Skeletal muscle tissue (tissue), 4 donors: ENCODE data around the gene UQCC3. TPM values are rescaled to one million over a fixed set of nuclear protein-coding genes. Genes with fewer than 3 reads are reported as not detected.
"Not testable (repeated sequence)": the region's sequence is repeated elsewhere in the genome, so short reads cannot be mapped to it uniquely, and the experiment has no call there.

ENCODE experiments used
- H3K27ac ChIP-seq: one replicate; pipeline ENCODE4 v1.7.0; 2013; ENCODE audit warnings: mild to moderate bottlenecking, low read depth, low read length, inconsistent platforms
- H3K27me3 ChIP-seq, 3 donors: one replicate each; pipeline ENCODE4 v1.7.0; 2013; ENCODE audit warnings: low read length in 3 of 3; ENCODE audit not compliant: control insufficient read depth in 3 of 3, insufficient read depth in 3 of 3
- H3K36me3 ChIP-seq, 3 donors: one replicate each; pipeline ENCODE4 v1.7.0; 2013; ENCODE audit warnings: low read length in 3 of 3; ENCODE audit not compliant: control insufficient read depth in 3 of 3, insufficient read depth in 3 of 3
- H3K4me1 ChIP-seq, 3 donors: one replicate each; pipeline ENCODE4 v1.7.0; 2013; ENCODE audit warnings: low read length in 3 of 3, mild to moderate bottlenecking in 3 of 3; ENCODE audit not compliant: control insufficient read depth in 3 of 3, insufficient read depth in 3 of 3
- H3K4me3 ChIP-seq, 3 donors: one replicate each; pipeline ENCODE4 v1.7.0; 2013; ENCODE audit warnings: low read length in 3 of 3
- H3K9ac ChIP-seq, 3 donors: one replicate each; pipeline ENCODE4 v1.7.0; 2013; ENCODE audit warnings: low read length in 3 of 3, mild to moderate bottlenecking in 3 of 3, moderate library complexity in 2 of 3, low read depth in 1 of 3
- H3K9me3 ChIP-seq, 3 donors: one replicate each; pipeline ENCODE4 v1.7.0; 2013; ENCODE audit warnings: low read length in 3 of 3; ENCODE audit not compliant: control insufficient read depth in 3 of 3
- total RNA-seq: library from RNA; depleted of rRNA; stranded (reverse); fragments of >200 nt; gene quantifications from one replicate; pipeline ENCODE4 v1.2.3, GENCODE V29; 2014
- donor health status: Osteomylitis.

The UQCC3 gene
- total RNA-seq, 1 donor from 2014 or later: 4.7 TPM

- Histone ChIP-seq H3K27ac (no peak overlapping the region), H3K9ac (no peak overlapping the region), H3K4me1 (peaks cover 34 to 44% (median 39%) of the 10 kb centered on the region in 3 donors), H3K27me3 (no peaks in the 10 kb centered on the region), H3K36me3 (peaks cover 25 to 33% (median 26%) of the 10 kb centered on the region in 3 donors), H3K9me3 (no peaks in the 10 kb centered on the region), H3K4me3 (no peak overlapping the region)
Measured at GRCh38 chr11:62648185-62648966, 23.1 kb upstream of the UQCC3 start.

- Histone ChIP-seq H3K9me3 (no peaks in the 10 kb centered on the region), H3K9ac (no peak overlapping the region), H3K27ac (no peak overlapping the region), H3K27me3 (no peaks in the 10 kb centered on the region), H3K36me3 (peaks cover 25 to 33% (median 26%) of the 10 kb centered on the region in 3 donors), H3K4me1 (peaks cover 34 to 44% (median 42%) of the 10 kb centered on the region in 3 donors), H3K4me3 (no peak overlapping the region)
Measured at GRCh38 chr11:62648967-62649364, 22.5 kb upstream of the UQCC3 start.

DNA sequence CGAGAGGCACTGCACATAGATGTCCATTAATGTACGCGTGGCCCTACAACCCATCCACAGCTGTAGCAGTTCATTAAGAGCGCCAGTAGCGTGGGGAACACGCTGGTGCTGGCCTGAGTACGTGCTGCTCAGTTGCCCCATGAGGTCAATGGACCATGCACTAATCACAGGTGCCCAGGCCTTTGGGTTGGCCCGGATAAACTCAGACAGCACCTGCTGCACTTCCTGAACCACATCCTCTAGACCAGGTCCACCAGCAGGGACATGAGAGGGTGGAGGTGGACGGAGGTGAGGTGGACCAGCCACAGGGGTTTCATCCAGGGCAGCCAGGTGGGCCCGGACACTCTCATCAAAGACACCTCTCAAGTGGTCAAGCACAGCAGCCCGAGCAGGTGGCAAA lies 22.0 kb upstream of the UQCC3 start:
- H3K36me3 ChIP-seq: peaks cover 22 to 28% (median 22%) of the 10 kb centered on the region in 3 donors
- no peaks in the 10 kb centered on the region for H3K27me3 ChIP-seq
- H3K9ac ChIP-seq: no peak overlapping the region
- H3K4me3 ChIP-seq: no peak overlapping the region
- no peaks in the 10 kb centered on the region for H3K9me3 ChIP-seq
- no peak overlapping the region for H3K27ac ChIP-seq
- H3K4me1 ChIP-seq: peaks cover 30 to 42% (median 41%) of the 10 kb centered on the region in 3 donors

GRCh38 chr11:62650283-62650682 lies 21.2 kb upstream of the UQCC3 start:
- H3K9me3 ChIP-seq, H3K9ac ChIP-seq, H3K27ac ChIP-seq, H3K27me3 ChIP-seq, H3K4me3 ChIP-seq: not testable (repeated sequence)
- Histone ChIP-seq H3K4me1 (peaks cover 25 to 36% (median 35%) of the 10 kb centered on the region in 3 donors), H3K36me3 (peaks cover 22% of the 10 kb centered on the region in 3 donors)

DNA sequence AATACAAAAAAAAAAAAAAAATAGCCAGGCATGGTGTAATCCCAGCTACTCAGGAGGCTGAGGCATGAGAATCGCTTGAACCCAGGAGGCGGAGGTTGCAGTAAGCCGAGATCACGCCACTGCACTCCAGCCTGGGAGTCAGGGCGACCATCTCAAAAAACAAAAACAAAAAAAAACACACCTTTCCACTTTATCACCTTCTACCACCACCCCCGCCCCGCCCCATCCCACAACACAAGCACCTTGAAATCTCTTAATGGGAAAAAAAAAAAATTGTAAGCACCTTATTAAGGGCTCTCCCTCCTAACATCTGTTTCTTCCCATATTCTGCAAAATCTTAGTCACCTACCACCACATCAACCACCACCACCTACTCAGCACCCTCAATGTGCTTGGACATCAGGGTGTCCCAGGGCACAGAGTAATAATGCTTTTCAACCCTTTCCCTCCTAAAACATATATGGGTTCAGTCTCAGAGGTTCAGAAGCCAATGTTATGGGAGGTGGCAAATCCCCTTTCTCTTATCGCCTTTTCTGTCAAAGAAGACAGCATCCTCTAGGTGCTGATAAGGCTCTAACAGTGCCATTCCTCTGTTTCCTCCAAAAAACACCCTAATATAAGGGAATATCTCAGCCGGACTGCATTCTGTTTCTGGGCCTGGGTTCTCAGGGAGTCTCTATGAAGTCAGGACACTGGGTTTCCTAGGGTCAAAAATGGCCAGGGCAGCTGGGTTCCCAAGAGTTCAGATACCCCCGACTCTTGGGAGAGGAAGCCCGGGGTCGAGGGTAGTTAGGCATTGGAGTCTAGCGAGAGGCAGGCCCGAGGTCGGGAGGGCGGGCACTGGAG lies 19.1 kb upstream of the UQCC3 start:
- Histone ChIP-seq H3K4me1 (peaks cover 12 to 23% (median 20%) of the 10 kb centered on the region in 3 donors), H3K9me3 (no peaks in the 10 kb centered on the region)

DNA sequence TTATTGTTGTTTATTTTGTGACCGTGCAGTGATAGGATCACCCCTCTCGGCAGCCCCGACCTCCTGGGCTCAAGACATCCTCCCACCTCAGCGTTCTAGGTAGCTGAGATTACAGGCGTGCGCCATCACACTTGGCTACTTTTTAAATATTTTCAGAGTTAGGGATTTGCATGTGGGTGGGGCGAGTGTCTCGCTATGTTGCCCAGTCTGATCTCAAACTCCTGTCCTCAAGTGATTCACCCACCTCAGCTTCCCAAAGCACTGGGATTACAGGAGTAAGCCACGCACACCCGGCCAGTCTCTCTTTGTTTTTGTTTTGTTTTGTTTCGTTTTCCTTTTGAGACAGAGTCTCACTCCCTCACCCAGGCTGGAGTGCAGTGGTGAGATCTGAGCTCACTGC lies 17.2 kb upstream of the UQCC3 start:
- Histone ChIP-seq H3K4me3 (no peak overlapping the region), H3K27me3 (no peaks in the 10 kb centered on the region), H3K36me3 (peaks cover 4 to 6% (median 5%) of the 10 kb centered on the region in 3 donors), H3K9ac (no peak overlapping the region), H3K27ac (no peak overlapping the region), H3K4me1 (peaks cover 11 to 18% (median 12%) of the 10 kb centered on the region in 3 donors), H3K9me3 (no peaks in the 10 kb centered on the region)

More for the DNA sequence above, 19.1 kb upstream of the UQCC3 start:
- Histone ChIP-seq H3K36me3 (peaks cover 22% of the 10 kb centered on the region in 3 donors), H3K27me3 (no peaks in the 10 kb centered on the region), H3K9ac (peak overlapping the region; percentile 97 to 99 (median 98)), H3K4me3 (peak overlapping the region; percentile 85 to 93 (median 91)), H3K27ac (peak overlapping the region; percentile 91)

DNA sequence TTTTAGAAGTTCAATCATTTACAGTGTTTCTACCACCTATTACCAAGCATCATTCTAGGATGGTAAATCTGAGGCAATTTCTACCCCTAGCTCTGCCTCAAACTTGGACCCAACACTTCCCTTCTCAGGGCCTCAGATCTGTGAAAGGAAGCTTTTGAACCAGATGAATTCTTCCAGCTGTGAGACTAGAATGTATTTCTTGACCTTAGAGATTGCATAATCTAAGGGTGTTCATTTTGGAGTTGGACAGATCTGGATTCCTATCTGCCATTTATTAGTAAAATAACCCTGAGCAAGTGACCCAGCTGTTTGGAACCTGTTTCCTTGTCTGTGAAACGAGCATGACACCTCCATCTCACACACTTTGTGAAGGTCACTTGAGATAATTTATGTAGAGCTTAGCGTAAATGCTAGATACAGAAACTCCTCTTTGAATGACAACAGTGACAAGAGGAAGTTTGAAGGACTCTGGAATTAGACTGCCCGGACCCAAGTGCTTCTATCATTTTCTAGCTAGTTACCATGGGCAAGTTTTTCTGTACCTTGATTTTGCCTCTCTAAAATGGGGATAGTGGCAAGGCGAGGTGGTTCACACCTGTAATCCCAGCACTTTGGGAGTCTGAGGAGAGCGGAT lies 14.6 kb upstream of the UQCC3 start:
- H3K27ac ChIP-seq: no peak overlapping the region
- H3K27me3 ChIP-seq: no peaks in the 10 kb centered on the region
- H3K4me3 ChIP-seq: no peak overlapping the region
- H3K9ac ChIP-seq: no peak overlapping the region
- no peaks in the 10 kb centered on the region for H3K9me3 ChIP-seq
- no peaks in the 10 kb centered on the region for H3K36me3 ChIP-seq
- peaks cover 7 to 14% (median 9%) of the 10 kb centered on the region in 3 donors for H3K4me1 ChIP-seq

- no peaks in the 10 kb centered on the region for H3K27me3 ChIP-seq
- peaks cover 18 to 34% (median 30%) of the 10 kb centered on the region in 3 donors for H3K4me1 ChIP-seq
- peak overlapping the region; percentile 91 to 94 (median 93) for H3K9ac ChIP-seq
Measured at GRCh38 chr11:62664405-62665074, 6.9 kb upstream of the UQCC3 start.

DNA sequence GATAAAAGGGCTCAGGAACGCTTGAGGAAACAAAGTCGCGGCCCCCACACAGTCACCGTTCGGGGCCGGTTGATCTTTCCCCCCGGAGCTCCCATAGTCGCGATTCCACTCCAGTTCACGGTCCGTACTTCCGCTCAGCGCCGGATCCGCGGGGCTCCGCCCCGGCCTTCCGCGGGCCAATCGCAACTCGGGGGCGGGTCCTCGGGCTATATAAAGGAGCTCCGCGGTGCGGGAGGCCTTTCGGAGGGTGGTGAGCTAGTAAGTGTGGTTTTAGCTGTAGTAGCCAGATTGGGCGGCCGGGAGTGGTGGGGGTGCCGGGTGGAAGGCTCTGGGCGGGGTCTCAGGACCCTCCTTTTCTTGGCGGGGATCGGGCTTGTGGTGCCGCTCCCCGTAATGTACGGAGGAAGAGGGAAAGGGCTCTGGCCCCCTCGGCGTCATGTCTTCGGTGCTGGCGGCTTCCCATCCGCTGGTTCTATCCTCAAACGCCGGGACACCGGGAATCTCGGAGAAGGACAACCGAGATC lies 6.3 kb upstream of the UQCC3 start, which contains the start of the genes C11orf98 and CSKMT:
Gene C11orf98 (minus strand): TSS at position 136 of the 524 bp plus-strand sequence. CDS start 41 bp downstream, at position 95.
Gene CSKMT (plus strand): TSS at position 238 of the 524 bp plus-strand sequence. CDS start 568 bp downstream, outside the sequence.
- Histone ChIP-seq H3K36me3 (peaks cover 15 to 18% (median 16%) of the 10 kb centered on the region in 3 donors), H3K4me3 (peak within 1 kb of the TSS; percentile 95 to 98 (median 97)), H3K27ac (peak within 1 kb of the TSS; percentile 90), H3K9ac (peak within 1 kb of the TSS; percentile 91 to 94 (median 93)), H3K9me3 (no peaks in the 10 kb centered on the region), H3K27me3 (no peaks in the 10 kb centered on the region), H3K4me1 (peaks cover 24 to 40% (median 36%) of the 10 kb centered on the region in 3 donors)

More at GRCh38 chr11:62664405-62665074, 6.9 kb upstream of the UQCC3 start:
- no peaks in the 10 kb centered on the region for H3K9me3 ChIP-seq
- H3K36me3 ChIP-seq: peaks cover 15 to 18% (median 16%) of the 10 kb centered on the region in 3 donors
- peak overlapping the region; percentile 90 for H3K27ac ChIP-seq
- peak overlapping the region; percentile 95 to 98 (median 97) for H3K4me3 ChIP-seq
